Measurements from ENCODE around the gene CCDC179. TPM values are rescaled to one million over a fixed set of nuclear protein-coding genes. Genes with fewer than 3 reads are reported as not detected.

The CCDC179 gene
- total and polyA plus RNA-seq, 10 of the 15 experiments (the other 5 are each of a cell fraction or from before 2014, with no cell fraction given) = 0.16 TPM; not detected in 9

- TF ChIP-seq SMAD5 (IDR thresholded peaks at IDR 0.05; ENCODE audit: low read depth) = no peak
- TF ChIP-seq TCF12 (IDR thresholded peaks at IDR 0.05; ENCODE audit: low read depth, low read length) = peak; percentile 52; the same call in 1 of the 2 replicates
- TF ChIP-seq JUND (IDR thresholded peaks at IDR 0.05; ENCODE audit: low read depth, low read length) = no peak
- no peak for TF ChIP-seq TBL1XR1 (IDR thresholded peaks at IDR 0.05; ENCODE audit: low read depth, low read length)
- TF ChIP-seq CBFB (IDR thresholded peaks at IDR 0.05; ENCODE audit: low read depth) = peak; percentile 69; the same call in 1 of the 2 replicates
- no peak for TF ChIP-seq IRF4 (IDR thresholded peaks at IDR 0.05; ENCODE audit: low read depth, low read length)
- no peak for TF ChIP-seq ZBTB4 (CRISPR knock-in tag; IDR thresholded peaks at IDR 0.05)
- TF ChIP-seq MXI1 (IDR thresholded peaks at IDR 0.05; ENCODE audit: low read depth, low read length) = 0 out of 2 replicates have a peak, but pooled peaks have one; percentile 6
- TF ChIP-seq, protein P1, sequence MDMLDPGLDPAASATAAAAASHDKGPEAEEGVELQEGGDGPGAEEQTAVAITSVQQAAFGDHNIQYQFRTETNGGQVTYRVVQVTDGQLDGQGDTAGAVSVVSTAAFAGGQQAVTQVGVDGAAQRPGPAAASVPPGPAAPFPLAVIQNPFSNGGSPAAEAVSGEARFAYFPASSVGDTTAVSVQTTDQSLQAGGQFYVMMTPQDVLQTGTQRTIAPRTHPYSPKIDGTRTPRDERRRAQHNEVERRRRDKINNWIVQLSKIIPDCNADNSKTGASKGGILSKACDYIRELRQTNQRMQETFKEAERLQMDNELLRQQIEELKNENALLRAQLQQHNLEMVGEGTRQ (IDR thresholded peaks at IDR 0.05; ENCODE audit: borderline replicate concordance, low read depth, low read length) = no peak
- TF ChIP-seq KDM1A (IDR thresholded peaks at IDR 0.05; ENCODE audit: borderline replicate concordance) = no peak
- TF ChIP-seq SIX5 (IDR thresholded peaks at IDR 0.05; ENCODE audit: low read depth, low read length, severe bottlenecking) = no peak
- no peak for TF ChIP-seq NFYB (IDR thresholded peaks at IDR 0.05; ENCODE audit: insufficient read depth, low read depth, low read length)
- TF ChIP-seq, protein P2, sequence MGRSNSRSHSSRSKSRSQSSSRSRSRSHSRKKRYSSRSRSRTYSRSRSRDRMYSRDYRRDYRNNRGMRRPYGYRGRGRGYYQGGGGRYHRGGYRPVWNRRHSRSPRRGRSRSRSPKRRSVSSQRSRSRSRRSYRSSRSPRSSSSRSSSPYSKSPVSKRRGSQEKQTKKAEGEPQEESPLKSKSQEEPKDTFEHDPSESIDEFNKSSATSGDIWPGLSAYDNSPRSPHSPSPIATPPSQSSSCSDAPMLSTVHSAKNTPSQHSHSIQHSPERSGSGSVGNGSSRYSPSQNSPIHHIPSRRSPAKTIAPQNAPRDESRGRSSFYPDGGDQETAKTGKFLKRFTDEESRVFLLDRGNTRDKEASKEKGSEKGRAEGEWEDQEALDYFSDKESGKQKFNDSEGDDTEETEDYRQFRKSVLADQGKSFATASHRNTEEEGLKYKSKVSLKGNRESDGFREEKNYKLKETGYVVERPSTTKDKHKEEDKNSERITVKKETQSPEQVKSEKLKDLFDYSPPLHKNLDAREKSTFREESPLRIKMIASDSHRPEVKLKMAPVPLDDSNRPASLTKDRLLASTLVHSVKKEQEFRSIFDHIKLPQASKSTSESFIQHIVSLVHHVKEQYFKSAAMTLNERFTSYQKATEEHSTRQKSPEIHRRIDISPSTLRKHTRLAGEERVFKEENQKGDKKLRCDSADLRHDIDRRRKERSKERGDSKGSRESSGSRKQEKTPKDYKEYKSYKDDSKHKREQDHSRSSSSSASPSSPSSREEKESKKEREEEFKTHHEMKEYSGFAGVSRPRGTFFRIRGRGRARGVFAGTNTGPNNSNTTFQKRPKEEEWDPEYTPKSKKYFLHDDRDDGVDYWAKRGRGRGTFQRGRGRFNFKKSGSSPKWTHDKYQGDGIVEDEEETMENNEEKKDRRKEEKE (IDR thresholded peaks at IDR 0.05) = no peak
- peak; percentile 67 for TF ChIP-seq BRCA1 (IDR thresholded peaks at IDR 0.05; ENCODE audit: low read depth, low read length)
- no peak; the same call in 1 of the 2 replicates for TF ChIP-seq NRF1 (conservative IDR thresholded peaks at IDR 0.05; ENCODE audit: low read depth, low read length)
- peak; percentile 70; the same call in 1 of the 2 replicates for TF ChIP-seq NBN (IDR thresholded peaks at IDR 0.05)
- TF ChIP-seq ZNF24 (IDR thresholded peaks at IDR 0.05) = 0 out of 2 replicates have a peak, but pooled peaks have one; percentile 5
- TF ChIP-seq ZNF274 (IDR thresholded peaks at IDR 0.05; ENCODE audit: insufficient read depth, insufficient read length) = no peak
- no peak for TF ChIP-seq HDAC2 (IDR thresholded peaks at IDR 0.05)
- TF ChIP-seq ZSCAN29 (IDR thresholded peaks at IDR 0.05) = no peak
- TF ChIP-seq RBBP5 (conservative IDR thresholded peaks at IDR 0.05) = no peak
- TF ChIP-seq, protein P3, sequence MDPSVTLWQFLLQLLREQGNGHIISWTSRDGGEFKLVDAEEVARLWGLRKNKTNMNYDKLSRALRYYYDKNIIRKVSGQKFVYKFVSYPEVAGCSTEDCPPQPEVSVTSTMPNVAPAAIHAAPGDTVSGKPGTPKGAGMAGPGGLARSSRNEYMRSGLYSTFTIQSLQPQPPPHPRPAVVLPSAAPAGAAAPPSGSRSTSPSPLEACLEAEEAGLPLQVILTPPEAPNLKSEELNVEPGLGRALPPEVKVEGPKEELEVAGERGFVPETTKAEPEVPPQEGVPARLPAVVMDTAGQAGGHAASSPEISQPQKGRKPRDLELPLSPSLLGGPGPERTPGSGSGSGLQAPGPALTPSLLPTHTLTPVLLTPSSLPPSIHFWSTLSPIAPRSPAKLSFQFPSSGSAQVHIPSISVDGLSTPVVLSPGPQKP (IDR thresholded peaks at IDR 0.05; ENCODE audit: low read depth, low read length) = no peak
- TF ChIP-seq IKZF1 (conservative IDR thresholded peaks at IDR 0.05) = peak; percentile 68
- TF ChIP-seq NFXL1 (IDR thresholded peaks at IDR 0.05; ENCODE audit: borderline replicate concordance) = no peak
Observed at GRCh38 chr11:22829231-22830081, 30.8 kb downstream of the CCDC179 start, which contains the start of gene SVIP (continued).
